ENCODE results near the gene S100A10.

S100A10 gene

GRCh38 chr1:151977662-151978230 lies 15.9 kb downstream of the S100A10 start:
- DNase-seq: no peak
- Histone ChIP-seq H3K9me3 (ENCODE audit: severe bottlenecking) (no peaks in the 10 kb centered on the region), H3K36me3 (no peaks in the 10 kb centered on the region), H3K27ac (no peak overlapping the region), H3K4me3 (ENCODE audit: low read depth, low read length) (no peak overlapping the region), H3K27me3 (ENCODE audit: insufficient read depth, low read depth, severe bottlenecking) (peaks cover 97% of the 10 kb centered on the region)
- no peak for TF ChIP-seq CTCF (IDR thresholded peaks at IDR 0.05; ENCODE audit: low read depth, low read length)

- Histone ChIP-seq H3K36me3 (no peaks in the 10 kb centered on the region), H3K27me3 (ENCODE audit: insufficient read depth, low read depth, severe bottlenecking) (peaks cover 97% of the 10 kb centered on the region), H3K9me3 (ENCODE audit: severe bottlenecking) (no peaks in the 10 kb centered on the region), H3K4me3 (ENCODE audit: low read depth, low read length) (no peak overlapping the region), H3K27ac (no peak overlapping the region)
- TF ChIP-seq CTCF (IDR thresholded peaks at IDR 0.05; ENCODE audit: low read depth, low read length): no peak
- no peak for DNase-seq
Observed at GRCh38 chr1:151976858-151977257, 16.8 kb downstream of the S100A10 start.

GRCh38 chr1:151976015-151976343 lies 17.7 kb downstream of the S100A10 start:
- Histone ChIP-seq H3K9me3 (ENCODE audit: severe bottlenecking) (no peaks in the 10 kb centered on the region), H3K27me3 (ENCODE audit: insufficient read depth, low read depth, severe bottlenecking) (peaks cover 97% of the 10 kb centered on the region), H3K27ac (no peak overlapping the region), H3K4me3 (ENCODE audit: low read depth, low read length) (no peak overlapping the region), H3K36me3 (no peaks in the 10 kb centered on the region)
- no peak for DNase-seq
- no peak for TF ChIP-seq CTCF (IDR thresholded peaks at IDR 0.05; ENCODE audit: low read depth, low read length)

- no peaks in the 10 kb centered on the region for H3K9me3 ChIP-seq (ENCODE audit: severe bottlenecking)
- DNase-seq: no peak
- H3K36me3 ChIP-seq: no peaks in the 10 kb centered on the region
- peaks cover 97% of the 10 kb centered on the region for H3K27me3 ChIP-seq (ENCODE audit: insufficient read depth, low read depth, severe bottlenecking)
- H3K27ac ChIP-seq: no peak overlapping the region
- no peak overlapping the region for H3K4me3 ChIP-seq (ENCODE audit: low read depth, low read length)
- TF ChIP-seq CTCF (IDR thresholded peaks at IDR 0.05; ENCODE audit: low read depth, low read length): no peak
Observed at GRCh38 chr1:151975311-151976014, 18.2 kb downstream of the S100A10 start.

GRCh38 chr1:151972542-151973248 lies 21.0 kb downstream of the S100A10 start:
- no peak for DNase-seq
- Histone ChIP-seq H3K9me3 (ENCODE audit: severe bottlenecking) (no peaks in the 10 kb centered on the region), H3K4me3 (ENCODE audit: low read depth, low read length) (no peak overlapping the region), H3K27ac (no peak overlapping the region), H3K27me3 (ENCODE audit: insufficient read depth, low read depth, severe bottlenecking) (peaks cover 97% of the 10 kb centered on the region), H3K36me3 (no peaks in the 10 kb centered on the region)
- no peak for TF ChIP-seq CTCF (IDR thresholded peaks at IDR 0.05; ENCODE audit: low read depth, low read length)
